Measurements from ENCODE around the gene STOML2. TPM values are rescaled to one million over a fixed set of nuclear protein-coding genes. Genes with fewer than 3 reads are reported as not detected.

STOML2 gene
- total and polyA plus RNA-seq, 2 experiments from 2014 or later: 114 to 210 TPM

DNA sequence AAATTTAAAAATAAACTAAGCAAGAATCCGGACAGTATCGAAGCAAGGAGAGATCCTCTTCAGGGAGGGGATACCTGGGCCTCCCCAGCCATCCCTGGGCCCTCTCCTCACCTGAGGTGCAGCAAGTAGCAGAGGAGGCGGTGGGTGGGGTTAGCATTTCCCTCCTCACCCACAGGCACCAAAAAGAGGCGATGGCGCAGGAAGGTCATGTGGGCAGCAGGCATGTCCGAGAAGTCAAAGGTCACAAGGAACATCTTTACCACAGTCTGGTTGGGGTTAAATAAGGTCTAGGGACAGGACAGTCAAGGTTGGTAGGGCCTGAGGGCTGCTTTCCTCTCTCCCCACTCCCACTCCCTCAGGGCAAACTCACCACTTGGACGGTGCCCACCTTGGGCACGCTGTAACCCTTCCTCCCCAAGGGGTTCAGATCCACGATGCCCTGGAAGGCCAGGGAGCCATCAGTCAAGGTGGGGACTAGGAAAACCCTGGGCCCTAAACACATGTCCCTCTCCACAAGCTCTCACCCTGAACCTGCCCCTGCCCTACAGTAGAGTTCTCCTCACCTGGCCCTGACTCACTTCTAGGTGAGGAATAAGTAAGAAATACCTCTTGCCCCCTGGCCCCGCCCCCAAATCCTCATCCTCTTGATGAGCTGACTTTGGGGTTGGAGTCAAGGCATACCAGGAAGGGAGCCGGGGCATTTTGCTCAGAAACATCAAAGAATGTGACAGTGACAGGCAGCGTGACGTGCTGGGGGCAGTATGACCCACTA lies 2.8 kb upstream of the STOML2 start (continued):
- TF ChIP-seq, protein P1, sequence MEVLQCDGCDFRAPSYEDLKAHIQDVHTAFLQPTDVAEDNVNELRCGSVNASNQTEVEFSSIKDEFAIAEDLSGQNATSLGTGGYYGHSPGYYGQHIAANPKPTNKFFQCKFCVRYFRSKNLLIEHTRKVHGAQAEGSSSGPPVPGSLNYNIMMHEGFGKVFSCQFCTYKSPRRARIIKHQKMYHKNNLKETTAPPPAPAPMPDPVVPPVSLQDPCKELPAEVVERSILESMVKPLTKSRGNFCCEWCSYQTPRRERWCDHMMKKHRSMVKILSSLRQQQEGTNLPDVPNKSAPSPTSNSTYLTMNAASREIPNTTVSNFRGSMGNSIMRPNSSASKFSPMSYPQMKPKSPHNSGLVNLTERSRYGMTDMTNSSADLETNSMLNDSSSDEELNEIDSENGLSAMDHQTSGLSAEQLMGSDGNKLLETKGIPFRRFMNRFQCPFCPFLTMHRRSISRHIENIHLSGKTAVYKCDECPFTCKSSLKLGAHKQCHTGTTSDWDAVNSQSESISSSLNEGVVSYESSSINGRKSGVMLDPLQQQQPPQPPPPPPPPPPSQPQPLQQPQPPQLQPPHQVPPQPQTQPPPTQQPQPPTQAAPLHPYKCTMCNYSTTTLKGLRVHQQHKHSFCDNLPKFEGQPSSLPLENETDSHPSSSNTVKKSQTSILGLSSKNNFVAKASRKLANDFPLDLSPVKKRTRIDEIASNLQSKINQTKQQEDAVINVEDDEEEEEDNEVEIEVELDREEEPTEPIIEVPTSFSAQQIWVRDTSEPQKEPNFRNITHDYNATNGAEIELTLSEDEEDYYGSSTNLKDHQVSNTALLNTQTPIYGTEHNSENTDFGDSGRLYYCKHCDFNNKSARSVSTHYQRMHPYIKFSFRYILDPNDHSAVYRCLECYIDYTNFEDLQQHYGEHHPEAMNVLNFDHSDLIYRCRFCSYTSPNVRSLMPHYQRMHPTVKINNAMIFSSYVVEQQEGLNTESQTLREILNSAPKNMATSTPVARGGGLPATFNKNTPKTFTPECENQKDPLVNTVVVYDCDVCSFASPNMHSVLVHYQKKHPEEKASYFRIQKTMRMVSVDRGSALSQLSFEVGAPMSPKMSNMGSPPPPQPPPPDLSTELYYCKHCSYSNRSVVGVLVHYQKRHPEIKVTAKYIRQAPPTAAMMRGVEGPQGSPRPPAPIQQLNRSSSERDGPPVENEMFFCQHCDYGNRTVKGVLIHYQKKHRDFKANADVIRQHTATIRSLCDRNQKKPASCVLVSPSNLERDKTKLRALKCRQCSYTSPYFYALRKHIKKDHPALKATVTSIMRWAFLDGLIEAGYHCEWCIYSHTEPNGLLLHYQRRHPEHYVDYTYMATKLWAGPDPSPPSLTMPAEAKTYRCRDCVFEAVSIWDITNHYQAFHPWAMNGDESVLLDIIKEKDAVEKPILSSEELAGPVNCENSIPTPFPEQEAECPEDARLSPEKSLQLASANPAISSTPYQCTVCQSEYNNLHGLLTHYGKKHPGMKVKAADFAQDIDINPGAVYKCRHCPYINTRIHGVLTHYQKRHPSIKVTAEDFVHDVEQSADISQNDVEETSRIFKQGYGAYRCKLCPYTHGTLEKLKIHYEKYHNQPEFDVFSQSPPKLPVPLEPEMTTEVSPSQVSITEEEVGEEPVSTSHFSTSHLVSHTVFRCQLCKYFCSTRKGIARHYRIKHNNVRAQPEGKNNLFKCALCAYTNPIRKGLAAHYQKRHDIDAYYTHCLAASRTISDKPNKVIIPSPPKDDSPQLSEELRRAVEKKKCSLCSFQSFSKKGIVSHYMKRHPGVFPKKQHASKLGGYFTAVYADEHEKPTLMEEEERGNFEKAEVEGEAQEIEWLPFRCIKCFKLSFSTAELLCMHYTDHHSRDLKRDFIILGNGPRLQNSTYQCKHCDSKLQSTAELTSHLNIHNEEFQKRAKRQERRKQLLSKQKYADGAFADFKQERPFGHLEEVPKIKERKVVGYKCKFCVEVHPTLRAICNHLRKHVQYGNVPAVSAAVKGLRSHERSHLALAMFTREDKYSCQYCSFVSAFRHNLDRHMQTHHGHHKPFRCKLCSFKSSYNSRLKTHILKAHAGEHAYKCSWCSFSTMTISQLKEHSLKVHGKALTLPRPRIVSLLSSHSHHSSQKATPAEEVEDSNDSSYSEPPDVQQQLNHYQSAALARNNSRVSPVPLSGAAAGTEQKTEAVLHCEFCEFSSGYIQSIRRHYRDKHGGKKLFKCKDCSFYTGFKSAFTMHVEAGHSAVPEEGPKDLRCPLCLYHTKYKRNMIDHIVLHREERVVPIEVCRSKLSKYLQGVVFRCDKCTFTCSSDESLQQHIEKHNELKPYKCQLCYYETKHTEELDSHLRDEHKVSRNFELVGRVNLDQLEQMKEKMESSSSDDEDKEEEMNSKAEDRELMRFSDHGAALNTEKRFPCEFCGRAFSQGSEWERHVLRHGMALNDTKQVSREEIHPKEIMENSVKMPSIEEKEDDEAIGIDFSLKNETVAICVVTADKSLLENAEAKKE (CRISPR knock-in tag; IDR thresholded peaks at IDR 0.05): no peak
- TF ChIP-seq STAT1 (IDR thresholded peaks at IDR 0.05; ENCODE audit: unreplicated experiment) (no peak), POLR2AphosphoS5 (IDR thresholded peaks at IDR 0.05; ENCODE audit: low read depth) (no peak)
- TF ChIP-seq, protein P2, sequence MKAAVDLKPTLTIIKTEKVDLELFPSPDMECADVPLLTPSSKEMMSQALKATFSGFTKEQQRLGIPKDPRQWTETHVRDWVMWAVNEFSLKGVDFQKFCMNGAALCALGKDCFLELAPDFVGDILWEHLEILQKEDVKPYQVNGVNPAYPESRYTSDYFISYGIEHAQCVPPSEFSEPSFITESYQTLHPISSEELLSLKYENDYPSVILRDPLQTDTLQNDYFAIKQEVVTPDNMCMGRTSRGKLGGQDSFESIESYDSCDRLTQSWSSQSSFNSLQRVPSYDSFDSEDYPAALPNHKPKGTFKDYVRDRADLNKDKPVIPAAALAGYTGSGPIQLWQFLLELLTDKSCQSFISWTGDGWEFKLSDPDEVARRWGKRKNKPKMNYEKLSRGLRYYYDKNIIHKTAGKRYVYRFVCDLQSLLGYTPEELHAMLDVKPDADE (IDR thresholded peaks at IDR 0.05): no peak

DNA sequence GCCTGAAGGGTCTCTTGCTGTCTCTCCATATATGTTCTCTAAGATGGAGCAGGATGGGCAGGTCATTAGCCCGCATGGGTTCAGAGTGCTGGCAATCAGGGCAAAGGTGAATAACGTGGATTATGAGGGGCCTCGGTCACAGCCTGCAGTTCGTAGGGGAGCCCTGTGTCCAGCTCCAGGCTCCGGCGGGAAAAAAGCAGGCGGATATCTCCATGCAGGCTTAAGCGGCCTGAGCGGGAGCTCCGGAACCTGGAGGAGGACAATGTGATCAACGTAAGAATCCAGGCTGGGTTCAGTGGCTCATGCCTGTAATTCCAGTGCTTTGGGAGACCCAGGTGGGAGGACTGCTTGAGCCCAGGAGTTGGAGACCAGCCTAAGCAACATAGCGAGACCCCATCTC lies 2.2 kb upstream of the STOML2 start:
- Mint-ChIP-seq H3K27me3 (ENCODE audit: insufficient read depth, low read depth, poor library complexity) (peaks cover 22% of the 10 kb centered on the region), H3K27ac (0 out of 2 replicates have a peak overlapping the region, but pooled peaks have one; percentile 62), H3K9me3 (no peaks in the 10 kb centered on the region), H3K36me3 (ENCODE audit: low read depth) (peaks cover 34% of the 10 kb centered on the region), H3K4me3 (0 out of 3 replicates have a peak overlapping the region, but pooled peaks have one; percentile 21), H3K4me1 (peaks cover 18% of the 10 kb centered on the region)
- no peak overlapping the region for H3K4me3 ChIP-seq
- peaks cover 3% of the 10 kb centered on the region; the same call in 1 of the 2 replicates for H3K36me3 ChIP-seq (ENCODE audit: insufficient read depth)
- peaks cover 20% of the 10 kb centered on the region for H3K79me2 ChIP-seq (replicated peaks; ENCODE audit: insufficient read depth)
- ATAC-seq (no peak), DNase-seq (ENCODE audit: low spot score) (no peak)
- H3K4me2 ChIP-seq: no peak overlapping the region
- no peak overlapping the region for H2AFZ ChIP-seq
- H3K4me1 ChIP-seq (ENCODE audit: insufficient read depth): peaks cover 11% of the 10 kb centered on the region
- H3F3A ChIP-seq (replicated peaks; ENCODE audit: low read depth): peaks cover 7% of the 10 kb centered on the region
- H3K9me2 ChIP-seq (ENCODE audit: insufficient read depth): no peaks in the 10 kb centered on the region
- TF ChIP-seq EZH2 (IDR thresholded peaks at IDR 0.05; ENCODE audit: low read depth, unreplicated experiment): no peak
- TF ChIP-seq NANOG (IDR thresholded peaks at IDR 0.05; ENCODE audit: borderline replicate concordance): no peak
- TF ChIP-seq, protein P2 (IDR thresholded peaks at IDR 0.05): no peak
- no peak overlapping the region for H3K27ac ChIP-seq (ENCODE audit: low read depth)
- H4K20me1 ChIP-seq (replicated peaks; ENCODE audit: insufficient read depth): no peaks in the 10 kb centered on the region
- H3K27me3 ChIP-seq (ENCODE audit: insufficient read depth): no peaks in the 10 kb centered on the region
